ENCODE results near the gene KSR2. TPM values are rescaled to one million over a fixed set of nuclear protein-coding genes. Genes with fewer than 3 reads are reported as not detected.

KSR2 gene
- total RNA-seq, 2 donors from 2014 or later: 0.66 to 1.0 TPM

- no peaks in the 10 kb centered on the region for H3K4me1 ChIP-seq
- no peak overlapping the region for H3K4me3 ChIP-seq
- DNase-seq (no peak), ATAC-seq (no peak)
- no peak for TF ChIP-seq POLR2A (IDR thresholded peaks at IDR 0.05)
- TF ChIP-seq CTCF (IDR thresholded peaks at IDR 0.05): no peak
- H3K36me3 ChIP-seq (replicated peaks in 1 of 2; ENCODE audit: insufficient read depth in 1 of 2, low read depth in 2 of 2): no peaks in the 10 kb centered on the region
- no peaks in the 10 kb centered on the region for H3K9me3 ChIP-seq
- no peak overlapping the region for H3K27ac ChIP-seq
- WGBS, 2 donors: 32 to 62% methylated on average over 2 of the region's 2 CpGs
- intact Hi-C loops (cut with DNase I): no loop called here
- H3K27me3 ChIP-seq: no peaks in the 10 kb centered on the region
Measured at GRCh38 chr12:117790948-117791347, 177.8 kb downstream of the KSR2 start.

GRCh38 chr12:117790198-117790597 is 178.6 kb downstream of the KSR2 start:
- intact Hi-C loops (cut with DNase I): no loop called here
- no peaks in the 10 kb centered on the region for H3K36me3 ChIP-seq (replicated peaks in 1 of 2; ENCODE audit: insufficient read depth in 1 of 2, low read depth in 2 of 2)
- WGBS, 2 donors: 72 to 88% methylated on average over 2 of the region's 2 CpGs
- H3K9me3 ChIP-seq: no peaks in the 10 kb centered on the region
- no peak for ATAC-seq
- no peak for DNase-seq
- H3K27ac ChIP-seq: no peak overlapping the region
- H3K4me3 ChIP-seq: no peak overlapping the region
- TF ChIP-seq POLR2A (IDR thresholded peaks at IDR 0.05) (no peak), CTCF (IDR thresholded peaks at IDR 0.05) (no peak)
- H3K27me3 ChIP-seq: no peaks in the 10 kb centered on the region
- H3K4me1 ChIP-seq: no peaks in the 10 kb centered on the region

- ATAC-seq: no peak
- TF ChIP-seq CTCF (IDR thresholded peaks at IDR 0.05) (no peak), POLR2A (IDR thresholded peaks at IDR 0.05) (no peak)
- Histone ChIP-seq H3K4me3 (no peak overlapping the region), H3K36me3 (replicated peaks in 1 of 2; ENCODE audit: insufficient read depth in 1 of 2, low read depth in 2 of 2) (no peaks in the 10 kb centered on the region), H3K27me3 (no peaks in the 10 kb centered on the region), H3K4me1 (no peaks in the 10 kb centered on the region), H3K9me3 (no peaks in the 10 kb centered on the region), H3K27ac (no peak overlapping the region)
- WGBS, 2 donors: 52 to 57% methylated on average over 7 of the region's 7 CpGs
- no peak for DNase-seq
- intact Hi-C loops (cut with DNase I): no loop called here
Measured at GRCh38 chr12:117789195-117789912, 179.4 kb downstream of the KSR2 start.

GRCh38 chr12:117778656-117779055 is 190.1 kb downstream of the KSR2 start:
- no peaks in the 10 kb centered on the region for H3K4me1 ChIP-seq
- no peaks in the 10 kb centered on the region for H3K27me3 ChIP-seq
- no peak overlapping the region for H3K4me3 ChIP-seq
- H3K36me3 ChIP-seq (replicated peaks in 1 of 2; ENCODE audit: insufficient read depth in 1 of 2, low read depth in 2 of 2): no peaks in the 10 kb centered on the region
- no peaks in the 10 kb centered on the region for H3K9me3 ChIP-seq
- DNase-seq (no peak), ATAC-seq (no peak)
- TF ChIP-seq POLR2A (IDR thresholded peaks at IDR 0.05) (no peak), CTCF (IDR thresholded peaks at IDR 0.05) (no peak)
- no peak overlapping the region for H3K27ac ChIP-seq
- intact Hi-C loops (cut with DNase I): no loop called here
- 80 to 88% methylated on average over 5 of the region's 5 CpGs for WGBS, 2 donors
